NCI-H748 (cell line): ENCODE measurements around the gene TMEM63A.
"Not testable (repeated sequence)": the region's sequence is repeated elsewhere in the genome, so short reads cannot be mapped to it uniquely, and the experiment has no call there.

ENCODE experiments used
- DNase-seq: peaks from one replicate; lab custom pipeline; 2025; ENCODE audit not compliant: unreplicated experiment; lab: John Stamatoyannopoulos, UW

TMEM63A gene

GRCh38 chr1:225806736-225807135 is 75.4 kb downstream of the TMEM63A start:
- DNase-seq, result not testable (repeated sequence)

DNA sequence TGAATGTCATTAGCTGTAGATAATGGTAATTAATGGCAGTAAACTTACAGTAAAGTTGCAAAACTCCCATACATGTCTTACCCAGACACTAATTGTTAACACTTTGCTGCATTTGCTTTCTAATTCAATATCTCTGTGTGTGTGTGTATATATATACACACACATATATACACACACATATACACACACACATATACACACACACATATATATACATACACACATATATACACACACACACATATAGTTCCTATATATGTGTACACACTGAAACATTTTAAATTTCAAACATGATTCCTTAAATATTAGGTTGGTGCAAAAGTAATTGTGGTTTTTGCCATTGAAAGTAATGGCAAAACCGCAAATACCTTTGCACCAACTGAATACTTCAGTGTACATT is 75.9 kb downstream of the TMEM63A start:
- DNase-seq, result no peak

- not testable (repeated sequence) for DNase-seq
These were observed 81.0 kb downstream of the TMEM63A start for GRCh38 chr1:225801146-225801545.

GRCh38 chr1:225796097-225796496 is 86.1 kb downstream of the TMEM63A start:
- DNase-seq, result not testable (repeated sequence)
